ENCODE measurements around the gene KCTD5. TPM values are rescaled to one million over a fixed set of nuclear protein-coding genes. Genes with fewer than 3 reads are reported as not detected.

The KCTD5 gene
- total RNA-seq, 1 experiment from 2014 or later, result 49.4 TPM

DNA sequence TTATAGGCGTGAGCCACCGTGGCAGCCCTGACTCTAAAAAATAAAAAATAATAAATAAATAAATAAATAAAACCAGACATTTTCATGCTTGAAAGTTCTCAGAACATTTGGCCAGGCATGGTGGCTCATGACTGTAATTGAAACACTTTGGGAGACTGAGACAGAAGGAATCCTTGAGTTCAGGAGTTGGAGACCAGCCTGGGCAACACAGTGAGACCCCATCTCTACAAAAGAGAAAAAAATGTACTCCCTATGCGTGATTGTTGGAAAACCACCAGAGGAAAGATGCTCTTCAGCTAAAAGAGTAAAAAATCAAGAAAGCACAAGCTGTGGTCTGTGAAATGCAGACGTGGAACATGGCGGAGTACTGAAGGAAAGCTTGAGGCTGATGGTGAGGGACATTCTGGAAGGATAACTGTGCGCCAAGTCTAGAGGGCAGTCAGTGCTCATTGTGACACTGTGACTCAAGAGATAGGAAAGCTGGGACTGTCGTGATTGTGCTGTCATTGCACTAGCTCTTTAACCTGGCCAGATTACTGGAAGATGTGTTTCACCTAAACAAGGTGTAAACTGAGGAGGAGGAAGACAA is 41.9 kb downstream of the KCTD5 start:
- H3K27ac Mint-ChIP-seq (ENCODE audit: low read depth, unreplicated experiment), result no peak overlapping the region
- POLR2A ChIA-PET, result interaction anchor here (0.7 to 2.7 kb wide), 3 partner anchors 29 to 144 kb away, joined by 3 to 9 read pairs (median 7); partner anchors contain the start of gene SRRM2
- peaks cover 6% of the 10 kb centered on the region for H3K4me1 Mint-ChIP-seq (ENCODE audit: insufficient read depth, unreplicated experiment)
- no peak for DNase-seq (ENCODE audit: unreplicated experiment)
- BruUV-seq (replicated peaks), result no TSS peak
- no peaks in the 10 kb centered on the region for H3K36me3 Mint-ChIP-seq (ENCODE audit: insufficient read depth, unreplicated experiment)
- no peak overlapping the region for H3K4me3 Mint-ChIP-seq (ENCODE audit: unreplicated experiment)
- intact Hi-C loops (cut with micrococcal nuclease), result no loop called here
- no peaks in the 10 kb centered on the region for H3K9me3 Mint-ChIP-seq (ENCODE audit: unreplicated experiment)
- TF ChIP-seq, protein P1, sequence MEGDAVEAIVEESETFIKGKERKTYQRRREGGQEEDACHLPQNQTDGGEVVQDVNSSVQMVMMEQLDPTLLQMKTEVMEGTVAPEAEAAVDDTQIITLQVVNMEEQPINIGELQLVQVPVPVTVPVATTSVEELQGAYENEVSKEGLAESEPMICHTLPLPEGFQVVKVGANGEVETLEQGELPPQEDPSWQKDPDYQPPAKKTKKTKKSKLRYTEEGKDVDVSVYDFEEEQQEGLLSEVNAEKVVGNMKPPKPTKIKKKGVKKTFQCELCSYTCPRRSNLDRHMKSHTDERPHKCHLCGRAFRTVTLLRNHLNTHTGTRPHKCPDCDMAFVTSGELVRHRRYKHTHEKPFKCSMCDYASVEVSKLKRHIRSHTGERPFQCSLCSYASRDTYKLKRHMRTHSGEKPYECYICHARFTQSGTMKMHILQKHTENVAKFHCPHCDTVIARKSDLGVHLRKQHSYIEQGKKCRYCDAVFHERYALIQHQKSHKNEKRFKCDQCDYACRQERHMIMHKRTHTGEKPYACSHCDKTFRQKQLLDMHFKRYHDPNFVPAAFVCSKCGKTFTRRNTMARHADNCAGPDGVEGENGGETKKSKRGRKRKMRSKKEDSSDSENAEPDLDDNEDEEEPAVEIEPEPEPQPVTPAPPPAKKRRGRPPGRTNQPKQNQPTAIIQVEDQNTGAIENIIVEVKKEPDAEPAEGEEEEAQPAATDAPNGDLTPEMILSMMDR (IDR thresholded peaks at IDR 0.05; ENCODE audit: unreplicated experiment), result no peak
- no peaks in the 10 kb centered on the region for H3K27me3 Mint-ChIP-seq (ENCODE audit: insufficient read depth, unreplicated experiment)
- CTCF ChIA-PET, result interaction anchor here (0.7 to 1.1 kb wide), 3 partner anchors 144 to 203 kb away, joined by 3 to 4 read pairs (median 3); no protein-coding TSS in a partner anchor

DNA sequence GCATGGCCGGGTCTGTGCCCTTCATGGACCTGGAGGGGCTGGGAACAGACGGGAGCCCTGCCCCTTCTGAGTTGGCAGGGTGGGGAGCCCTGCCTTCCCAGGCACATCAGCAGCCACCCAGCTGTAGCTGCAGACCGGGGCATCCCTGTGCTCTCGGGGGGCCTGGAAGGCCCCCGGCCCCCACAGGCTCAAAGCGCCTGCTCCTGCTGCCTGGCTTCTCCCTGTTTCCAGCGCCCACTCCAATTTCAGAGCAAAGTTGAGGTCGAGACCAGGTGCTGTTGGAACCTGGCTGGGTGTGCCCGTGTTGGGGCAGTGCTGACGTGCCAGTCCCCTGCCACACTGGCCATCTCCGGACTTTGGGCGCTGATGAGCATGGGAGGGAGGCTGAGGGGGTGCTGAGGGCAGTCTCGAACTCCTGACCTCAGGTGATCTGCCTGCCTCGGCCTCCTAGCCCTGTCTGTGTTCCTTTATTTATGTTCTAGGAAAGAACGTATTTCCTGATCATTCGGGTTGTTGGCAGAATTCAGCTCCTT is 42.6 kb downstream of the KCTD5 start:
- ChIA-PET CTCF (interaction anchor here (1.0 kb wide), 1 partner anchor 202 kb away, joined by 3 read pairs; no protein-coding TSS in a partner anchor), POLR2A (interaction anchor here (0.8 to 2.7 kb wide), 3 partner anchors 28 to 143 kb away, joined by 3 to 9 read pairs (median 7); partner anchors contain the start of gene SRRM2)
- no peaks in the 10 kb centered on the region for H3K27me3 Mint-ChIP-seq (ENCODE audit: insufficient read depth, unreplicated experiment)
- intact Hi-C loops (cut with micrococcal nuclease), result no loop called here
- TF ChIP-seq, protein P1 (IDR thresholded peaks at IDR 0.05; ENCODE audit: unreplicated experiment), result no peak
- no peaks in the 10 kb centered on the region for H3K36me3 Mint-ChIP-seq (ENCODE audit: insufficient read depth, unreplicated experiment)
- no peak overlapping the region for H3K4me3 Mint-ChIP-seq (ENCODE audit: unreplicated experiment)
- no TSS peak for BruUV-seq (replicated peaks)
- no peaks in the 10 kb centered on the region for H3K9me3 Mint-ChIP-seq (ENCODE audit: unreplicated experiment)
- H3K4me1 Mint-ChIP-seq (ENCODE audit: insufficient read depth, unreplicated experiment), result peaks cover 6% of the 10 kb centered on the region
- DNase-seq (ENCODE audit: unreplicated experiment), result no peak
- H3K27ac Mint-ChIP-seq (ENCODE audit: low read depth, unreplicated experiment), result no peak overlapping the region

- intact Hi-C loops (cut with micrococcal nuclease), result no loop called here
- CTCF ChIA-PET, result no interaction called here
These were observed 44.6 kb downstream of the KCTD5 start for GRCh38 chr16:2726923-2727322.

DNA sequence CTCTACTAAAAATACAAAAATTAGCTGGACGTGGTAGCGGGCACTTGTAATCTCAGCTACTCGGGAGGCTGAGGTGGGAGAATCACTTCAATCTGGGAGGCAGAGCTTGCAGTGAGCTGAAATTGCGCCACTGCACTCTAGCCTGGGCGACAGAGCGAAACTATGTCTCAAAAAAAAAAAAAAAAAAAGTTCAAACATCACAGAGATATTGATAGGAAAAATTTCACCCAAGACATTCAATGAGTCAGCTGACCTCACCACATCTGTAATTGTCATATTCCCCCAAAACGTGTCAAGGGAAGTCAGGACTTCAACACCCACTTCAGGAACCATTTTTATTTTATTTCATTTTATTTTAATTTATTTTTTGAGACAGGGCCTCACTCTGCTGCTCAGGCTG is 45.7 kb downstream of the KCTD5 start:
- Mint-ChIP-seq H3K36me3 (ENCODE audit: insufficient read depth, unreplicated experiment) (no peaks in the 10 kb centered on the region), H3K27me3 (ENCODE audit: insufficient read depth, unreplicated experiment) (no peaks in the 10 kb centered on the region), H3K9me3 (ENCODE audit: unreplicated experiment) (no peaks in the 10 kb centered on the region), H3K4me3 (ENCODE audit: unreplicated experiment) (no peak overlapping the region), H3K27ac (ENCODE audit: low read depth, unreplicated experiment) (no peak overlapping the region), H3K4me1 (ENCODE audit: insufficient read depth, unreplicated experiment) (peaks cover 4% of the 10 kb centered on the region)
- TF ChIP-seq, protein P1 (IDR thresholded peaks at IDR 0.05; ENCODE audit: unreplicated experiment), result no peak
- no peak for DNase-seq (ENCODE audit: unreplicated experiment)
- ChIA-PET POLR2A (interaction anchor here (0.6 to 2.1 kb wide), 4 partner anchors 10 to 41 kb away, joined by 3 to 5 read pairs (median 3); partner anchors contain the start of gene SRRM2), CTCF (interaction anchor here (0.8 to 1.4 kb wide), 2 partner anchors 12 to 168 kb away, joined by 3 read pairs; no protein-coding TSS in a partner anchor)
- intact Hi-C loops (cut with micrococcal nuclease), result no loop called here
- no TSS peak for BruUV-seq (replicated peaks)

More at GRCh38 chr16:2726923-2727322, 44.6 kb downstream of the KCTD5 start:
- POLR2A ChIA-PET, result interaction anchor here (0.6 to 2.1 kb wide), 4 partner anchors 11 to 1753 kb away, joined by 3 to 5 read pairs (median 3); partner anchors contain the start of gene SRRM2
- TF ChIP-seq, protein P1 (IDR thresholded peaks at IDR 0.05; ENCODE audit: unreplicated experiment), result no peak
- peaks cover 6% of the 10 kb centered on the region for H3K4me1 Mint-ChIP-seq (ENCODE audit: insufficient read depth, unreplicated experiment)
- H3K27me3 Mint-ChIP-seq (ENCODE audit: insufficient read depth, unreplicated experiment), result no peaks in the 10 kb centered on the region
- H3K27ac Mint-ChIP-seq (ENCODE audit: low read depth, unreplicated experiment), result no peak overlapping the region
- no peaks in the 10 kb centered on the region for H3K9me3 Mint-ChIP-seq (ENCODE audit: unreplicated experiment)
- no peaks in the 10 kb centered on the region for H3K36me3 Mint-ChIP-seq (ENCODE audit: insufficient read depth, unreplicated experiment)
- no peak overlapping the region for H3K4me3 Mint-ChIP-seq (ENCODE audit: unreplicated experiment)
- DNase-seq (ENCODE audit: unreplicated experiment), result no peak
- BruUV-seq (replicated peaks), result no TSS peak
